Activated naive CD8-positive, alpha-beta T cell treated with anti-CD3 and anti-CD28 coated beads for 36 hours (primary cell): ENCODE data around the gene ZPBP. TPM values are rescaled to one million over a fixed set of nuclear protein-coding genes. Genes with fewer than 3 reads are reported as not detected.

Experiments used
- DNase-seq: peaks from one replicate; pipeline ENCODE4 v3.0.0; 2021
- H3K27ac Mint-ChIP-seq: one replicate; pipeline ENCODE4 v1.8.0; 2022; ENCODE audit warnings: mild to moderate bottlenecking, moderate library complexity, mixed read lengths
- H3K27me3 Mint-ChIP-seq: one replicate; pipeline ENCODE4 v1.8.0; 2022; ENCODE audit warnings: mild to moderate bottlenecking, mixed read lengths
- H3K36me3 Mint-ChIP-seq: one replicate; pipeline ENCODE4 v1.8.0; 2021; ENCODE audit warnings: mild to moderate bottlenecking, mixed read lengths
- H3K4me1 Mint-ChIP-seq: one replicate; pipeline ENCODE4 v1.8.0; 2021; ENCODE audit warnings: mixed read lengths
- H3K4me3 Mint-ChIP-seq: one replicate; pipeline ENCODE4 v1.8.0; 2022; ENCODE audit warnings: mild to moderate bottlenecking, moderate library complexity, mixed read lengths
- H3K9me3 Mint-ChIP-seq: one replicate; pipeline ENCODE4 v1.8.0; 2022; ENCODE audit warnings: mixed read lengths
- total RNA-seq, 2 experiments: library from RNA; stranded (reverse); gene quantifications; one replicate each; pipeline ENCODE4 v1.2.3, GENCODE V29; 2021

ZPBP gene
- total RNA-seq = under 1 TPM in 1 of 2 experiments, not detected in 1; 0.37 TPM

- H3K36me3 Mint-ChIP-seq = no peaks in the 10 kb centered on the region
- peak within 1 kb of the TSS; percentile 91 for H3K27ac Mint-ChIP-seq
- no peaks in the 10 kb centered on the region for H3K27me3 Mint-ChIP-seq
- H3K9me3 Mint-ChIP-seq = peaks cover 2% of the 10 kb centered on the region
- peak; percentile 66 for DNase-seq
- H3K4me3 Mint-ChIP-seq = peak within 1 kb of the TSS; percentile 80
- peaks cover 8% of the 10 kb centered on the region for H3K4me1 Mint-ChIP-seq
These were observed at the start of gene ZPBP for GRCh38 chr7:50092579-50093491. ZPBP (minus strand) TSS chr7:50093246; CDS start chr7:50093194, 52 bp downstream.

GRCh38 chr7:50142425-50143017 lies 49.5 kb upstream of the ZPBP start:
- H3K27ac Mint-ChIP-seq = peak overlapping the region; percentile 95
- H3K9me3 Mint-ChIP-seq = peaks cover 2% of the 10 kb centered on the region
- no peaks in the 10 kb centered on the region for H3K27me3 Mint-ChIP-seq
- peaks cover 44% of the 10 kb centered on the region for H3K4me1 Mint-ChIP-seq
- H3K4me3 Mint-ChIP-seq = peak overlapping the region; percentile 47
- no peak for DNase-seq
- H3K36me3 Mint-ChIP-seq = peaks cover 1% of the 10 kb centered on the region

- Mint-ChIP-seq H3K4me1 (peaks cover 38% of the 10 kb centered on the region), H3K4me3 (no peak overlapping the region), H3K9me3 (peaks cover 2% of the 10 kb centered on the region), H3K36me3 (peaks cover 1% of the 10 kb centered on the region), H3K27me3 (no peaks in the 10 kb centered on the region), H3K27ac (no peak overlapping the region)
- DNase-seq = no peak
These were observed 48.8 kb upstream of the ZPBP start for GRCh38 chr7:50141854-50142253.

- H3K4me3 Mint-ChIP-seq = no peak overlapping the region
- H3K27me3 Mint-ChIP-seq = no peaks in the 10 kb centered on the region
- H3K4me1 Mint-ChIP-seq = peaks cover 31% of the 10 kb centered on the region
- H3K9me3 Mint-ChIP-seq = peaks cover 2% of the 10 kb centered on the region
- H3K36me3 Mint-ChIP-seq = peaks cover 1% of the 10 kb centered on the region
- DNase-seq = no peak
- no peak overlapping the region for H3K27ac Mint-ChIP-seq
These were observed 48.1 kb upstream of the ZPBP start for GRCh38 chr7:50141131-50141530.

- peaks cover 1% of the 10 kb centered on the region for H3K36me3 Mint-ChIP-seq
- no peak overlapping the region for H3K4me3 Mint-ChIP-seq
- no peaks in the 10 kb centered on the region for H3K27me3 Mint-ChIP-seq
- no peak overlapping the region for H3K27ac Mint-ChIP-seq
- H3K9me3 Mint-ChIP-seq = peaks cover 2% of the 10 kb centered on the region
- DNase-seq = no peak
- H3K4me1 Mint-ChIP-seq = peaks cover 26% of the 10 kb centered on the region
These were observed 47.6 kb upstream of the ZPBP start for GRCh38 chr7:50140688-50141087.

- DNase-seq = no peak
- no peaks in the 10 kb centered on the region for H3K27me3 Mint-ChIP-seq
- H3K36me3 Mint-ChIP-seq = no peaks in the 10 kb centered on the region
- H3K4me1 Mint-ChIP-seq = peaks cover 5% of the 10 kb centered on the region
- H3K9me3 Mint-ChIP-seq = peaks cover 2% of the 10 kb centered on the region
- H3K4me3 Mint-ChIP-seq = no peak overlapping the region
- H3K27ac Mint-ChIP-seq = no peak overlapping the region
These were observed 45.1 kb upstream of the ZPBP start for GRCh38 chr7:50138101-50138500.

- Mint-ChIP-seq H3K9me3 (no peaks in the 10 kb centered on the region), H3K4me3 (no peak overlapping the region), H3K27me3 (no peaks in the 10 kb centered on the region), H3K36me3 (no peaks in the 10 kb centered on the region), H3K4me1 (peaks cover 5% of the 10 kb centered on the region), H3K27ac (no peak overlapping the region)
- no peak for DNase-seq
These were observed 32.7 kb upstream of the ZPBP start for GRCh38 chr7:50125766-50126165.

GRCh38 chr7:50121286-50121685 lies 28.2 kb upstream of the ZPBP start:
- H3K4me1 Mint-ChIP-seq = peaks cover 8% of the 10 kb centered on the region
- no peak overlapping the region for H3K27ac Mint-ChIP-seq
- H3K9me3 Mint-ChIP-seq = no peaks in the 10 kb centered on the region
- H3K27me3 Mint-ChIP-seq = peaks cover 3% of the 10 kb centered on the region
- H3K4me3 Mint-ChIP-seq = no peak overlapping the region
- no peaks in the 10 kb centered on the region for H3K36me3 Mint-ChIP-seq
- no peak for DNase-seq

- no peak overlapping the region for H3K4me3 Mint-ChIP-seq
- DNase-seq = peak; percentile 45
- H3K27me3 Mint-ChIP-seq = peaks cover 3% of the 10 kb centered on the region
- H3K27ac Mint-ChIP-seq = peak overlapping the region; percentile 60
- H3K36me3 Mint-ChIP-seq = no peaks in the 10 kb centered on the region
- peaks cover 3% of the 10 kb centered on the region for H3K4me1 Mint-ChIP-seq
- H3K9me3 Mint-ChIP-seq = no peaks in the 10 kb centered on the region
These were observed 27.0 kb upstream of the ZPBP start for GRCh38 chr7:50119815-50120637.

GRCh38 chr7:50112250-50112649 lies 19.2 kb upstream of the ZPBP start:
- Mint-ChIP-seq H3K36me3 (no peaks in the 10 kb centered on the region), H3K27me3 (peaks cover 14% of the 10 kb centered on the region), H3K4me1 (no peaks in the 10 kb centered on the region), H3K27ac (no peak overlapping the region), H3K4me3 (no peak overlapping the region), H3K9me3 (peaks cover 8% of the 10 kb centered on the region)
- DNase-seq = no peak

- Mint-ChIP-seq H3K4me1 (no peaks in the 10 kb centered on the region), H3K4me3 (no peak overlapping the region), H3K36me3 (peaks cover 1% of the 10 kb centered on the region), H3K27me3 (peaks cover 4% of the 10 kb centered on the region), H3K9me3 (no peaks in the 10 kb centered on the region), H3K27ac (no peak overlapping the region)
- DNase-seq = no peak
These were observed 8.8 kb upstream of the ZPBP start for GRCh38 chr7:50101873-50102272.

- no peak for DNase-seq
- no peaks in the 10 kb centered on the region for H3K36me3 Mint-ChIP-seq
- H3K4me3 Mint-ChIP-seq = no peak overlapping the region
- no peaks in the 10 kb centered on the region for H3K9me3 Mint-ChIP-seq
- no peaks in the 10 kb centered on the region for H3K27me3 Mint-ChIP-seq
- H3K4me1 Mint-ChIP-seq = peaks cover 8% of the 10 kb centered on the region
- H3K27ac Mint-ChIP-seq = no peak overlapping the region
These were observed 2.6 kb upstream of the ZPBP start for GRCh38 chr7:50095634-50096033.

GRCh38 chr7:50088463-50089129 lies 4.5 kb downstream of the ZPBP start:
- no peak for DNase-seq
- no peaks in the 10 kb centered on the region for H3K36me3 Mint-ChIP-seq
- no peak overlapping the region for H3K4me3 Mint-ChIP-seq
- no peaks in the 10 kb centered on the region for H3K27me3 Mint-ChIP-seq
- peaks cover 2% of the 10 kb centered on the region for H3K9me3 Mint-ChIP-seq
- H3K4me1 Mint-ChIP-seq = peaks cover 8% of the 10 kb centered on the region
- no peak overlapping the region for H3K27ac Mint-ChIP-seq

- Mint-ChIP-seq H3K4me3 (no peak overlapping the region), H3K27me3 (no peaks in the 10 kb centered on the region), H3K27ac (no peak overlapping the region), H3K9me3 (peaks cover 2% of the 10 kb centered on the region), H3K4me1 (no peaks in the 10 kb centered on the region), H3K36me3 (no peaks in the 10 kb centered on the region)
- DNase-seq = no peak
These were observed 7.7 kb downstream of the ZPBP start for GRCh38 chr7:50085344-50085743.
